Measurements from ENCODE around the gene CGB3. TPM values are rescaled to one million over a fixed set of nuclear protein-coding genes. Genes with fewer than 3 reads are reported as not detected.
"Not testable (repeated sequence)": the region's sequence is repeated elsewhere in the genome, so short reads cannot be mapped to it uniquely, and the experiment has no call there.

Gene CGB3
- total RNA-seq, 1 experiment from 2014 or later: 5.3 TPM

GRCh38 chr19:49042666-49043065, 18.5 kb upstream of the CGB3 start:
- not testable (repeated sequence) for DNase-seq (ENCODE audit: low read depth)

- peak; percentile 87 for DNase-seq (ENCODE audit: low read depth)
Observed at GRCh38 chr19:49042177-49042576, 18.0 kb upstream of the CGB3 start.

GRCh38 chr19:49039736-49040135, 15.6 kb upstream of the CGB3 start:
- DNase-seq (ENCODE audit: low read depth): not testable (repeated sequence)

GRCh38 chr19:49038557-49039276, 14.6 kb upstream of the CGB3 start:
- DNase-seq (ENCODE audit: low read depth): peak; percentile 97

- DNase-seq (ENCODE audit: low read depth): not testable (repeated sequence)
Observed at GRCh38 chr19:49038111-49038510, 14.0 kb upstream of the CGB3 start.

GRCh38 chr19:49036815-49037214, 12.7 kb upstream of the CGB3 start, which contains the start of gene CGB1:
Gene CGB1, minus strand, starts transcription at chr19:49036895. Its CDS starts 184 bp downstream, at chr19:49036711.
- not testable (repeated sequence) for DNase-seq (ENCODE audit: low read depth)

- DNase-seq (ENCODE audit: low read depth): not testable (repeated sequence)
Observed at GRCh38 chr19:49031642-49032301, 7.6 kb upstream of the CGB3 start, which contains the start of gene CGB2. Gene CGB2, plus strand, starts transcription at chr19:49031890. Its CDS starts 206 bp downstream, at chr19:49032096.

- not testable (repeated sequence) for DNase-seq (ENCODE audit: low read depth)
Observed at GRCh38 chr19:49030323-49030722, 6.2 kb upstream of the CGB3 start.

GRCh38 chr19:49029749-49030148, 5.6 kb upstream of the CGB3 start:
- peak; percentile 70 for DNase-seq (ENCODE audit: low read depth)

GRCh38 chr19:49028686-49029085, 4.6 kb upstream of the CGB3 start:
- DNase-seq (ENCODE audit: low read depth): not testable (repeated sequence)

GRCh38 chr19:49025599-49025998, 1.5 kb upstream of the CGB3 start:
- DNase-seq (ENCODE audit: low read depth): not testable (repeated sequence)

GRCh38 chr19:49025088-49025487, 955 bp upstream of the CGB3 start:
- not testable (repeated sequence) for DNase-seq (ENCODE audit: low read depth)

GRCh38 chr19:49022116-49022515, 2.0 kb downstream of the CGB3 start:
- DNase-seq (ENCODE audit: low read depth): no peak

- DNase-seq (ENCODE audit: low read depth): peak; percentile 76
Observed at GRCh38 chr19:49020931-49021895, 2.9 kb downstream of the CGB3 start.

- no peak for DNase-seq (ENCODE audit: low read depth)
Observed at GRCh38 chr19:49020342-49020741, 3.8 kb downstream of the CGB3 start.

GRCh38 chr19:49019242-49019932, 4.7 kb downstream of the CGB3 start:
- DNase-seq (ENCODE audit: low read depth): peak; percentile 90

GRCh38 chr19:49018388-49019241, 5.5 kb downstream of the CGB3 start:
- peak; percentile 48 for DNase-seq (ENCODE audit: low read depth)

GRCh38 chr19:49017666-49018351, 6.3 kb downstream of the CGB3 start:
- DNase-seq (ENCODE audit: low read depth): peak; percentile 85

- DNase-seq (ENCODE audit: low read depth): no peak
Observed at GRCh38 chr19:49017041-49017665, 7.0 kb downstream of the CGB3 start, which contains the start of gene LHB. Gene LHB, minus strand, starts transcription at chr19:49017091. Its CDS starts 10 bp downstream, at chr19:49017081.
